Measurements from ENCODE around the gene TOMM7. TPM values are rescaled to one million over a fixed set of nuclear protein-coding genes. Genes with fewer than 3 reads are reported as not detected.

TOMM7 gene
- total RNA-seq, 2 experiments from 2014 or later: 189 to 195 TPM

DNA sequence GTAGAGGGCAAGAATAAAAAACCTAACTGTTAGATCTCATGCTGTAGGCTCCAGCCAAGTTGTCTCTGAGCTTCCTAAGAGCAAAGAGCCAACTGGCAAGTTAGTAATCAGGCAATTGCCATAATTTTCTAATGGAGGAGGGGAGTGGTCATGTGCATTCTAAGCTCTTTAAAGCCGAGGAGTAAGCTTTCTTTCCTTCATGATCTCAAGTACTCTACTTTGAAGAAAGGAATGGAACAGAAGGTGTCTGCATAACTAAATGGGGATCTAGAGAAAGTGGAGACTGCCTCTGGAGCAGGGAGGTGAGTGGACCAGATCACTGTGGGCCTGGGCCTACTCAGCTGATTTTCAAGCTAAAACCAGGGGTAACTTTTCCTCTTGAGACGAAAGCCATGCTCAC lies 37.7 kb upstream of the TOMM7 start:
- intact Hi-C loops (cut with micrococcal nuclease; ENCODE audit: unreplicated experiment): no loop called here
- Histone ChIP-seq H3K9me2 (ENCODE audit: insufficient read depth, low read length) (no peaks in the 10 kb centered on the region), H3K9me3 (ENCODE audit: low read length) (no peaks in the 10 kb centered on the region), H3K4me1 (ENCODE audit: insufficient read depth, low read length, poor library complexity, severe bottlenecking) (peaks cover 27% of the 10 kb centered on the region), H3K4me3 (ENCODE audit: low read depth, low read length, poor library complexity, severe bottlenecking) (no peak overlapping the region), H2AFZ (ENCODE audit: low read length) (no peak overlapping the region), H4K20me1 (ENCODE audit: insufficient read depth, low read length) (no peaks in the 10 kb centered on the region), H3K36me3 (ENCODE audit: insufficient read depth, low read length) (peaks cover 82% of the 10 kb centered on the region), H3K27ac (ENCODE audit: low read depth, low read length, poor library complexity, severe bottlenecking) (peak overlapping the region; percentile 27), H3K4me2 (ENCODE audit: low read length) (no peak overlapping the region), H3K79me2 (ENCODE audit: insufficient read depth, low read depth, low read length) (peaks cover 17% of the 10 kb centered on the region)
- POLR2A ChIA-PET: interaction anchor here (0.6 to 2.3 kb wide), 6 partner anchors 8 to 194 kb away, joined by 3 to 8 read pairs (median 4); no protein-coding TSS in a partner anchor
- CTCF ChIA-PET (ENCODE audit: unreplicated experiment): interaction anchor here (1.0 kb wide), 1 partner anchor 13 kb away, joined by 3 read pairs; no protein-coding TSS in a partner anchor
- DNase-seq (ENCODE audit: low spot score): no peak
- BruUV-seq (replicated peaks): no TSS peak
- TF ChIP-seq EZH2phosphoT487 (IDR thresholded peaks at IDR 0.05; ENCODE audit: borderline replicate concordance, low read depth, low read length): no peak
- TF ChIP-seq, protein P1, sequence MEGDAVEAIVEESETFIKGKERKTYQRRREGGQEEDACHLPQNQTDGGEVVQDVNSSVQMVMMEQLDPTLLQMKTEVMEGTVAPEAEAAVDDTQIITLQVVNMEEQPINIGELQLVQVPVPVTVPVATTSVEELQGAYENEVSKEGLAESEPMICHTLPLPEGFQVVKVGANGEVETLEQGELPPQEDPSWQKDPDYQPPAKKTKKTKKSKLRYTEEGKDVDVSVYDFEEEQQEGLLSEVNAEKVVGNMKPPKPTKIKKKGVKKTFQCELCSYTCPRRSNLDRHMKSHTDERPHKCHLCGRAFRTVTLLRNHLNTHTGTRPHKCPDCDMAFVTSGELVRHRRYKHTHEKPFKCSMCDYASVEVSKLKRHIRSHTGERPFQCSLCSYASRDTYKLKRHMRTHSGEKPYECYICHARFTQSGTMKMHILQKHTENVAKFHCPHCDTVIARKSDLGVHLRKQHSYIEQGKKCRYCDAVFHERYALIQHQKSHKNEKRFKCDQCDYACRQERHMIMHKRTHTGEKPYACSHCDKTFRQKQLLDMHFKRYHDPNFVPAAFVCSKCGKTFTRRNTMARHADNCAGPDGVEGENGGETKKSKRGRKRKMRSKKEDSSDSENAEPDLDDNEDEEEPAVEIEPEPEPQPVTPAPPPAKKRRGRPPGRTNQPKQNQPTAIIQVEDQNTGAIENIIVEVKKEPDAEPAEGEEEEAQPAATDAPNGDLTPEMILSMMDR (conservative IDR thresholded peaks at IDR 0.05; ENCODE audit: low read length): no peak

DNA sequence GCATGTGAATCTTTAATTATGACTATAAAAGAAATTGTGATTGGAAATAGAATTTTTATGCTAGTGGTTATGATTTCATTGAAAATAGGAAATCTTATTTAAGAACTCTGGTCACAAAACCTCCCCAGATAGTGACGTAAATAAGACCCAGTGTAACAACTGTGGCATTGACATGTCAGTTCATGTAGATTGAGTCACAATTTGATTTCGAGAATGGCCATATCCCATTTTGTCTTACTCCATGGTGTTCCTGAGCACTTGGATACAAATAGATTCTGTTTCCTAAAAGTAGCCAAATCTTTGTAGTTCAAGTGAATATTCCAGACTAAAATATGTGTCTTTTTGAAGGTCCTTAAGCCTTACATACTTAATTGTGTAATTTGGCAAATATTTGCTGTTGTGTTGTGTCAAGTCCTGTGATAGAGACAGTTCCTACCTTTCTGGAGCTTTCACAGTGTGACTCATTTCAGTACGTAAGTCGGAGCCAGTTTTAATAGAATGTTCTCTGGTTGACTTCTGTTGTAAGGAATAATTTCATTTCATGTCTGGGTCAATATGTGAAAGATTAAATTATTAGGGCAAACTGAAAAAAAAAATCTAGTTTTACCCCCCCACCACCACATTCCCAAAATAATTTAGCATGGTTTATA lies 37.1 kb upstream of the TOMM7 start:
- Histone ChIP-seq H3K9me3 (ENCODE audit: low read length) (no peaks in the 10 kb centered on the region), H3K9me2 (ENCODE audit: insufficient read depth, low read length) (no peaks in the 10 kb centered on the region), H3K36me3 (ENCODE audit: insufficient read depth, low read length) (peaks cover 88% of the 10 kb centered on the region), H2AFZ (ENCODE audit: low read length) (no peak overlapping the region), H3K4me1 (ENCODE audit: insufficient read depth, low read length, poor library complexity, severe bottlenecking) (peaks cover 27% of the 10 kb centered on the region), H3K27ac (ENCODE audit: low read depth, low read length, poor library complexity, severe bottlenecking) (peak overlapping the region; percentile 27), H4K20me1 (ENCODE audit: insufficient read depth, low read length) (no peaks in the 10 kb centered on the region), H3K4me2 (ENCODE audit: low read length) (no peak overlapping the region), H3K79me2 (ENCODE audit: insufficient read depth, low read depth, low read length) (peaks cover 23% of the 10 kb centered on the region), H3K4me3 (ENCODE audit: low read depth, low read length, poor library complexity, severe bottlenecking) (no peak overlapping the region)
- ChIA-PET POLR2A (interaction anchor here (0.6 to 2.3 kb wide), 5 partner anchors 9 to 195 kb away, joined by 3 to 8 read pairs (median 4); no protein-coding TSS in a partner anchor), CTCF (ENCODE audit: unreplicated experiment) (interaction anchor here (1.0 kb wide), 1 partner anchor 13 kb away, joined by 3 read pairs; no protein-coding TSS in a partner anchor)
- intact Hi-C loops (cut with micrococcal nuclease; ENCODE audit: unreplicated experiment): no loop called here
- no TSS peak for BruUV-seq (replicated peaks)
- no peak for TF ChIP-seq EZH2phosphoT487 (IDR thresholded peaks at IDR 0.05; ENCODE audit: borderline replicate concordance, low read depth, low read length)
- TF ChIP-seq, protein P1 (conservative IDR thresholded peaks at IDR 0.05; ENCODE audit: low read length): no peak
- DNase-seq (ENCODE audit: low spot score): no peak
